Measurements from ENCODE around the gene OR51L1. TPM values are rescaled to one million over a fixed set of nuclear protein-coding genes. Genes with fewer than 3 reads are reported as not detected.

OR51L1 gene
- total RNA-seq, 2 experiments from 2014 or later, result not detected

Other genes with a start within 250 kb of the OR51L1 start
- gene OR51F1, start 224.9 kb upstream of the OR51L1 start, total RNA-seq, result not detected
- gene OR52R1, start 190.5 kb upstream of the OR51L1 start, total RNA-seq, result not detected
- gene OR51F2, start 173.5 kb upstream of the OR51L1 start, total RNA-seq, result not detected
- gene OR51S1, start 145.6 kb upstream of the OR51L1 start, total RNA-seq, result not detected
- gene OR51T1, start 113.0 kb upstream of the OR51L1 start, total RNA-seq, result not detected
- not detected for gene OR51A7, start 91.1 kb upstream of the OR51L1 start, total RNA-seq
- gene OR51G2, start 75.5 kb upstream of the OR51L1 start, total RNA-seq, result not detected
- gene OR51G1, start 70.5 kb upstream of the OR51L1 start, total RNA-seq, result not detected
- not detected for gene OR51A4, start 47.2 kb upstream of the OR51L1 start, total RNA-seq
- not detected for gene OR51A2, start 39.1 kb upstream of the OR51L1 start, total RNA-seq
- gene OR52J3, start 51.7 kb downstream of the OR51L1 start, total RNA-seq, result not detected
- not detected for gene OR52E2, start 64.8 kb downstream of the OR51L1 start, total RNA-seq
- gene OR52E1, start 74.7 kb downstream of the OR51L1 start, total RNA-seq, result not detected
- gene OR52A5, start 143.5 kb downstream of the OR51L1 start, total RNA-seq, result not detected
- not detected for gene OR52A1, start 159.9 kb downstream of the OR51L1 start, total RNA-seq
- not detected for gene OR51V1, start 205.8 kb downstream of the OR51L1 start, total RNA-seq
- gene HBB, start 232.2 kb downstream of the OR51L1 start, total RNA-seq, result not detected
- gene HBD, start 239.6 kb downstream of the OR51L1 start, total RNA-seq, result not detected

Data from activated naive CD4-positive, alpha-beta T cell treated with anti-CD3 and anti-CD28 coated beads for 36 hours (primary cell).